Urothelium cell line (cell line): Measurements from ENCODE around the gene GPR32.
"Not testable (repeated sequence)": the region's sequence is repeated elsewhere in the genome, so short reads cannot be mapped to it uniquely, and the experiment has no call there.

Experiments used
- DNase-seq: peaks from one replicate; pipeline ENCODE4 v3.0.0; 2011; ENCODE audit warnings: low spot score, mixed read lengths
- FAIRE-seq: peaks from 2 replicates; lab custom pipeline; 2011; peaks lifted over from hg19 to GRCh38; lab: Jason Lieb, UNC

The GPR32 gene

DNA sequence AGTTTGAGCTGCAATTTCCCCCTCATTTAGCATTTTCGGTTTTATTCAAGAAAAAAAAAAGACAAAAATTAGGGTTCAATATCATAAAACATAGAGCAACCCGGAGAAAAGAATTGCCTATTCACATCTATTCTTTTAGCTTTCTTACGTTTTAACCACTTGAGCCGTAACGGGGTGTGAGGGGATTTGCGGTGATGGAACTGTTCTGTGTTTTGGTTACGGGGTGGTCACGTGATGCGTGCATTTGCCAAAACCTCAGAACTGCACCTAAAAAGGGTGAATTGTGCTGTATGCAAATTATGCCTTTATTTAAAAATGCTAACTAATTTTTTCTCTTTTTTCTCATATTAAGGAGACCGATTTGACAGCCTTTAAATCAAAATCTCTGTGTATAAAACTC lies 25.0 kb upstream of the GPR32 start:
- DNase-seq (no peak), FAIRE-seq (no peak)

DNA sequence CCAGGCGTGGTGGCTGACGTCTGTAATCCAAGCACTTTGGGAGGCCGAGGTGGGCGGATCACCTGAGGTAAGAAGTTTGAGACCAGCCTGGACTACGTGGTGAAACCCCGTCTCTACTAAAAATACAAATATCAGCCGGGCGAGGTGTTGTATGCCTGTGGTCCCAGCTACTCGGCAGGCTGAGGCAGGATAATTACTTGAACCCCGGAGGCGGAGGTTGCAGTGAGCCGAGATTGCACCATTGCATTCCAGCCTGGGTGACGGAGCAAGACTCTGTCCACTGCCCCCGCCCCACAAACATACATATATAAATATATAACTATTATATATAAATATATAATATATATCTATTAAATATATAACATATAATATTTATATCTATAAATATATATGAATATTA lies 23.1 kb upstream of the GPR32 start:
- DNase-seq, FAIRE-seq: not testable (repeated sequence)

DNA sequence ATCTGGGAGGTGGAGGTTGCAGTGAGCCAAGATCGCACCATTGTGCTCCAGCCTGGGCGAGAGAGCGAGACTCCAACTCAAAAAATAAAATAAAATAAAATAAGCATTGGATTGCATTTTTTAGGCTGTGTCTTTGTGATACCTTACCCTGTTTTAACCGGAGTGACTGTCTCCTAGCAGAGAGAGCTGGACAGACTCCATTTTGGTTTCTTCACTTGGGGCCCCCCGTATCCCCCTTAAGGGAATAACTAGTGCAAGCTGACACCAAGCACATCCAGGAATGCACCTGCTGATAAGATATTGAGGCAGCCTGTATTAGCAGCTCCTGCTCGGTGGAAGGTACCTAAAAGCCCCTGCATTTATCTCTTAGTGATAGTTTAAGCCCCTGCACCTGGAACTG lies 20.8 kb upstream of the GPR32 start:
- no peak for DNase-seq
- no peak for FAIRE-seq

- FAIRE-seq, result no peak
- DNase-seq, result no peak
Observed at GRCh38 chr19:50750010-50750409, 20.3 kb upstream of the GPR32 start.

DNA sequence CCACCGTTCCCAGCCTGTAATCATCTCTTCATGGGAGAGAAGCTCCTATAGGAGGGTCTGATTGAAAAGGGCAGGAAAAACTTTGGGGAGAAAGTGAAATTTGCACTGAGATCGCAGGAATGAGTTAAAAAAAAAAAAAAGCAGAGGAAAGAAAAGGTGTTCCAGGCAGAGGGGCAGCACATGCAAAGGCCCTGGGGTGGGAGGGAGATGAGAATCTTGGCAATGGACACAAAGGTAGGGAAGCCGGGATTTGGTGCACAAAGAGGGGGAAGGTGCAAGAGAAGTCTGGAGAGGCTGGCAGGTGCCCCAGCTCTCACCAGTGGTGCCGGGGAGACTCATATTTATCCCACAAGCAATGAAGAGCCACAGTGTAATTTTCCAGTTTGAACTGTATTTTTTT lies 16.4 kb upstream of the GPR32 start:
- DNase-seq (no peak), FAIRE-seq (no peak)

GRCh38 chr19:50756244-50756643 lies 14.0 kb upstream of the GPR32 start:
- FAIRE-seq, result not testable (repeated sequence)

DNA sequence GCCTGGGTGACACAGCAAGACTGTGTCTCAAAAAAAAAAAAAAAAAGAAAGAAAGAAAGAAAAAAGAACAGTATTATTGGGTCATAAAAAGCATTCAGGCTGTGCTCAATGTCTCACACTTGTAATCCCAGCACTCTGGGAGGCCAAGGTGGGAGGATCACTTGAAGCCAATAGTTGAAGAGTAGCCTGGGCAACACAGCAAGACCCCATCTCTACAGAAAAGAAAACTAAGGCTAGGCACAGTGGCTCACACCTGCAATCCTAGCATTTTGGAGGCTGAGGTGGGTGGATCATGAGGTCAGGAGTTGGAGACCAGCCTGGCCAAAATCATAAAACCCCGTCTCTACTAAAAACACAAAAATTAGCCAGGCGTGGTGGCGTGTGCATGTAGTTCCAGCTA lies 12.6 kb upstream of the GPR32 start:
- DNase-seq, FAIRE-seq: not testable (repeated sequence)

More at GRCh38 chr19:50756244-50756643, 14.0 kb upstream of the GPR32 start:
- not testable (repeated sequence) for DNase-seq

DNA sequence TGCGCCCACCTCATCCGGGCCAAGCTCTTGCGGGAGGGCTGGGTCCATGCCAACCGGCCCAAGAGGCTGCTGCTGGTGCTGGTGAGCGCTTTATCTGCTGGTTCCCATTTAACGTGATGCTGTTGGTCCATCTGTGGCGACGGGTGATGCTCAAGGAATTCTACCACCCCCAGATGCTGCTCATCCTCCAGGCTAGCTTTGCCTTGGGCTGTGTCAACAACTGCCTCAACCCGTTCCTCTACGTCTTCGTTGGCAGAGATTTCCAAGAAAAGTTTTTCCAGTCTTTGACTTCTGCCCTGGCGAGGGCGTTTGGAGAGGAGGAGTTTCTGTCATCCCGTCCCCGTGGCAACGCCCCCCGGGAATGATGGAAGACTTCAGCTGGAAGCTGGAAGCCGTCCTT lies 11.2 kb upstream of the GPR32 start:
- not testable (repeated sequence) for DNase-seq, FAIRE-seq

DNA sequence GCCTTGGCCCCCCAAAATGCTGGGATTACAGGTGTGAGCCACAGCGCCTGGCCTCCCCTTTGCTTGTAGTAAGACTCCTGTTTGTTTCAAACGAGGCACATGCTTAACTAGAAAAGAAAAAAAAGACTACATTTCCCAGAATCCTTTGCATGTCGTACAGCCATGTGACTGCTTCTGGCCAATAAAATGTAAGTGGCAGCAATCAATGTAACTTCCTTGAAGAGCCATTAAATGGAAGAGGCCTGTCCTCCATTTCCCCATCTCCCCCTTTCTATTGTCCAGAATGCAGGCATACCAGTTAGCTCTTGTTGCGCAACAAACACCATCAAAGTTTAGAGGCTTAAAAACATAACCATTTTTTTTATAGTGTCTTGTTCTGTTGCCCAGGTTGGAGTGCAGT lies 10.4 kb upstream of the GPR32 start:
- FAIRE-seq (no peak), DNase-seq (peak; percentile 28)

DNA sequence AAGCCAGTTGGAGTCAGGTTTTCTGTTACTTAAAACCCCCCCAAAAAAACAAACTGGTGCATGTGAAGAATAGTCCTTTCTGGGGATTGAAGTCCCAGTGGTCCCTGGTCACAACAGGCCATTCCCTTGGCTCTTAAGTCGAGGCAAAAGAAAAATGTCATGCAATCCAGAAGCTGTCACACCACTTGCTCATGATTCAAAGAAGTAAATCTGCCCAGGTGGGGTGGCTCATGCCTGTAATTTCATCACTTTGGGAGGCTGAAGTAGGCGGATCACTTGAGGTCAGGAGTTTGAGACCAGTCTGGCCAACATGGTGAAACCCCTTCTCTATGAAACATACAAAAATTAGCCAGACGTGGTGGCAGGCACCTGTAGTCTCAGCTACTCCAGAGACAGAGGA lies 8.8 kb upstream of the GPR32 start:
- not testable (repeated sequence) for DNase-seq

DNA sequence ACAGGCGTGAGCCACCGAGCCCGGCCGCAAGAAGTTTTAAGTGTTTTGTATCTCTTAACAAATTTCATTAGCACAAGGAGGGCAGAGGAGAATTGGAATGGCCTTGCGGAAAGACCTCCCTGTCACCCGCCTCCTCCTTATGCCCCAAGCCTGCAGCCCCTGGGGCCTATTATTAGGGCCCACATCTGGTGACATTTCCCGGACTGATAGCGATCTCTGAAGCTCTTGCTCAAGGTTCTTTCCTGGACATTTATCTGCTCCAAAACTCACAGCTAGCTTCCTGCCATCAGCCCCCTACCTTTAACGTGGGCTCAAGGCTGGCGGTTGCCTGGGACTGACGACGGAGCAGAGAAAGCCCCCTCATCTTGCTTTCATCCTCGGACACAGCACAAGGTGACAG lies 6.7 kb upstream of the GPR32 start:
- FAIRE-seq, DNase-seq: not testable (repeated sequence)

More for the DNA sequence above, 8.8 kb upstream of the GPR32 start:
- FAIRE-seq, result not testable (repeated sequence)

DNA sequence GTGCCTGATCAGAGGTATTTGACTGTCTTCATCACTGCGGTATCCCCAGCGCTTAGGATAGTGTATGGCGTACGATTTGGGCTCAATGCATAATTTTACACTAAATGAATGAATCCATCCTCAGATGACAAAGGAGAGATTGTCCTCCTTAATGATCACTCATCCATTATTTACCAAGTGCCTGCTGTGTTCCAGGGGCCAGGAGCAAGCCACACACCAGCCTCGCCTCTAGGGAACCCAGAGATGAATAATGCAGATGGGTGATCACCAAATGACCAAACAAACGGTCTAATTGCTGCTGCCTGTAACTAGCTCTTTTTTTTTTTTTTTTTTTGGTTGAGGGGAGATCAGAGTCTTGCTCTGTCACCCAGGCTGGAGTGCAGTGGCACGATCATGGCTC lies 5.9 kb upstream of the GPR32 start:
- no peak for DNase-seq

DNA sequence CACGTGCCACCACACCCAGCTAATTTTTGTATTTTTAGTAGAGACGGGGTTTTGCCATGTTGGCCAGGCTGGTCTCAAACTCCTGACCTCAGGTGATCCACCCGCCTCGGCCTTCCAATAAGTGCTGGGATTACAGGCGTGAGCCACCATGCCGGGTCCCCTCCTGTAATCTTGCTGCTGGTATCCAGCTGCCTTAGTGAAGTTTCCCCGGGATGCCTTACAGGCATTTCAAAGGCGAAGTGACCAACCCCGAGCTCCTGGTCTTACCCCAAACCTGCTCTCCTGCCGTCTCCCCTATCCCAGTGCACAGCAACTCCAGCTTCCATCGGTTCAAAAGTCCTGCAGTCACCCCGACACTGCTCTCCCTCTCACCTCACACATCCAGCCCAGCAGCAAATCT lies 3.5 kb upstream of the GPR32 start:
- not testable (repeated sequence) for FAIRE-seq, DNase-seq

More for the DNA sequence above, 5.9 kb upstream of the GPR32 start:
- peak; percentile 44 for FAIRE-seq

GRCh38 chr19:50767263-50767662 lies 3.0 kb upstream of the GPR32 start:
- DNase-seq, result not testable (repeated sequence)
- peak; percentile 87 for FAIRE-seq

- DNase-seq, result no peak
- no peak for FAIRE-seq
Observed at GRCh38 chr19:50768277-50768676, 2.0 kb upstream of the GPR32 start.

- DNase-seq (no peak), FAIRE-seq (no peak)
Observed at GRCh38 chr19:50770888-50771287, 624 bp downstream of the GPR32 start.

GRCh38 chr19:50772476-50772875 lies 2.2 kb downstream of the GPR32 start:
- FAIRE-seq (no peak), DNase-seq (peak; percentile 58)

GRCh38 chr19:50772912-50773311 lies 2.6 kb downstream of the GPR32 start:
- DNase-seq, FAIRE-seq: not testable (repeated sequence)

- not testable (repeated sequence) for FAIRE-seq, DNase-seq
Observed at GRCh38 chr19:50773454-50773853, 3.2 kb downstream of the GPR32 start.

DNA sequence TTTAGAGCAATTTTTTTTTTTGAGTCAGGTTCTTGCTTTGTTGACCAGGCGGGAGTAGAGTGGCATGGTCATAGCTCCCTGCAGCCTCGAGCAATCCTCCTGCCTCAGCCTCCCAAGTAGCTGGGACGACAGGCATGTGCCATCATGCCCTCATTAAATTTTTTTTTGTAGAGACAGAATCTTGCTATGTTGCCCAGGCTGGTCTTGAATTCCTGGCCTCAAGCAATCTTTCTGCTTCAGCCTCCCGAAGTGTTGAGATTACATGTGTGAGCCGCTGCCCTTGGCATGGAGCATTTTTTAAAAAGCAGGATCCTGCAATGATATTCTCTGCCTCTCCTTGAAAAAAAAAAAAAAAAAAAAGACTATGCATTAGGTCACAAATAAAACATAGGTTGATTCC lies 5.9 kb downstream of the GPR32 start:
- DNase-seq (no peak), FAIRE-seq (no peak)

DNA sequence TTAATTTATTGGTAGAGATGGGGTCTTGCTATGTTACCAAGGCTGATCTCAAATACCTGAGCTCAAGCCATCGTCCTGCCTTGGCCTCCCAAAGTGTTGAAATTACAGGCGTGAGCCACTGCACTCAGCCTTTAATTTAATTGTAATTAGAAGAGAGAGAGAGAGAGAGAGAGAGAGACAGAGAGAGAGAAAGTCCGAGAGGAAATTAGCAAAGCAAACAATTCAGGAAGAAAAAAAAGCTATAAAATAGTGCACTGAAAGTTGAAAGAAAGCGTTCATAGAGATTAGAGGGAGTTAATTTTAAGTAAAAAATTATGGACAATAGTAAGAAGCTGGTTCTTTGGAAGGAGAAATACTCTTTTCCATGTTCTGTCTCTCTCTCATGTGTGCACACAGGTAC lies 7.0 kb downstream of the GPR32 start:
- FAIRE-seq (no peak), DNase-seq (no peak)

DNA sequence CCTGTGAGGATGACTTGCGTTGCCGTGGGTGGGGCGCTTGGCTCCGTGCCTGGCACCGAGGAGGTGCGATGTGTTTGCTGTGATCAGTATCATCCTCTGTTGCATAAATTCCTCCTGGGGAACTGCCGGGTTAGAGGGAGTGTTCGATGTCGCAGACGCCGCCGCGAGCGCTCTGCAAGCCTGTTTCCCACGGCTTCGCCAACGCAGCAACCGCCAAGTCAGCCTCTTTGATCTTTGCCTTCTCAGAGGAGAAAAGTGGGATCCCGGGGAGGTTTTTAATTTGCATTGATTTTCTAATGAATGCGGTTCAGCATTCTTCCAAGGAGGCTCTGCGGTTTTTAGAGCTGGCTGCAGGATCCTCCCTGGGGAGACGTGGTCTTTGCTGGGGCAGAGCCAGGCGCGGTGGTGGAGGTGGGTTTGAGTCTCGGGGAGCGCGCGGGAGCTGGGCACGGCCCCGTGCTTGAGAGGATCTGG lies 7.6 kb downstream of the GPR32 start:
- FAIRE-seq, result no peak
- peak; percentile 60 for DNase-seq

DNA sequence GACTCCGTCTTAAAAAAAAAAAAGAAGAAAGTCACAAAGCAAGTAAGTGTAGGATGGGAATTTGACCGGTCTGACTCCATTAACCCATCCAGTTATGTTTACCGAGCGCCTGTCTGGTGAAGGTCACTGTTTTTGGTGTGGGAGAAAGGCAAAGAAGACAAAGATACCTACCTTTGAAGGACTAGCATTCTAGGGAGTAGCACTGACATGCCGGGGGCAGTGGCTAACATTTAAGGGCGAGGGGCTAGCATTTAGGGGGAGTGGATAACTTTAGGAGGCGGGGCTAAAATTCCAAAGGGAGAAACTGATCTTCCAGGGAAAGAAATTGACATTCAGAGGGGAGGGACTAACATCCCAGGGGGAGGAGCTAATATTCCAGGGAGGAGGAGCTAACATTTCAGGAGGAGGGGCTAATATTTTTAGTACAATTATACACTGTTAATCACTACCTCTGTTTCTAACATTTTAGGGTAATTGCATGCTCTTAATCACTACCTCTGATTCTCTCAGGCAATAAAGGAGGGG lies 8.7 kb downstream of the GPR32 start:
- DNase-seq, result no peak
- FAIRE-seq, result no peak
